OCI-LY7 (cell line): ENCODE measurements around the gene EYA3. TPM values are rescaled to one million over a fixed set of nuclear protein-coding genes. Genes with fewer than 3 reads are reported as not detected.

ENCODE experiments used
- BruUV-seq: library from RNA; stranded (reverse); fragments of 400-500 nt; replicated peaks from 2 replicates; lab custom pipeline; 2021; lab: Mats Ljungman, UMichigan
- CTCF ChIA-PET: fragments of 300-600 bp; sonication (Branson Sonifier 250); formaldehyde crosslinking; loops from one replicate; lab custom pipeline; 2022; ENCODE audit warnings: antibody characterized with exemption; ENCODE audit not compliant: unreplicated experiment; lab: Charles Lee
- POLR2A ChIA-PET: fragments of 300-600 bp; sonication (Branson Sonifier 250); formaldehyde crosslinking; loops from one replicate; lab custom pipeline; 2022; ENCODE audit warnings: antibody characterized with exemption; lab: Charles Lee
- DNase-seq: peaks from one replicate; pipeline ENCODE4 v3.0.0-alpha.2; 2015; ENCODE audit warnings: low spot score
- H2AFZ ChIP-seq: fragments of 200-600 bp; sonication (generic), shearing (Covaris generic); 2 replicates; pipeline ENCODE4 v1.6.1; 2014; ENCODE audit warnings: mild to moderate bottlenecking, antibody characterized with exemption, low read length, moderate library complexity
- H3K27ac ChIP-seq: fragments of 200-600 bp; sonication (generic); 2 replicates; pipeline ENCODE4 v1.5.1; 2014; ENCODE audit warnings: mixed run types, low read depth, mild to moderate bottlenecking, moderate library complexity, low read length, inconsistent platforms; ENCODE audit not compliant: poor library complexity, severe bottlenecking
- H3K36me3 ChIP-seq: fragments of 200-600 bp; sonication (generic); 2 replicates; pipeline ENCODE4 v1.6.1; 2014; ENCODE audit warnings: mild to moderate bottlenecking, antibody characterized with exemption, low read length, moderate library complexity, mixed read lengths; ENCODE audit not compliant: insufficient read depth
- H3K4me1 ChIP-seq: fragments of 200-600 bp; sonication (generic); 2 replicates; pipeline ENCODE4 v1.5.1; 2014; ENCODE audit warnings: mild to moderate bottlenecking, low read length; ENCODE audit not compliant: insufficient read depth, poor library complexity, severe bottlenecking
- H3K4me2 ChIP-seq: fragments of 200-600 bp; sonication (generic); 2 replicates; pipeline ENCODE4 v1.6.1; 2014; ENCODE audit warnings: mild to moderate bottlenecking, low read length
- H3K4me3 ChIP-seq: fragments of 200-600 bp; sonication (generic); 2 replicates; pipeline ENCODE4 v1.5.1; 2014; ENCODE audit warnings: mild to moderate bottlenecking, low read depth, low read length; ENCODE audit not compliant: poor library complexity, severe bottlenecking
- H3K79me2 ChIP-seq: fragments of 200-600 bp; sonication (generic); 2 replicates; pipeline ENCODE4 v1.6.1; 2016; ENCODE audit warnings: low read depth, mild to moderate bottlenecking, low read length, moderate library complexity, mixed read lengths; ENCODE audit not compliant: insufficient read depth
- H3K9me2 ChIP-seq: fragments of 200-600 bp; sonication (generic); 2 replicates; pipeline ENCODE4 v1.6.1; 2016; ENCODE audit warnings: mild to moderate bottlenecking, low read length, mixed read lengths; ENCODE audit not compliant: insufficient read depth
- H3K9me3 ChIP-seq: fragments of 200-600 bp; sonication (generic); 2 replicates; pipeline ENCODE4 v1.6.1; 2014; ENCODE audit warnings: mild to moderate bottlenecking, mixed run types, low read length, mixed read lengths
- H4K20me1 ChIP-seq: fragments of 200-600 bp; sonication (generic); 2 replicates; pipeline ENCODE4 v1.6.1; 2014; ENCODE audit warnings: mild to moderate bottlenecking, antibody characterized with exemption, low read length, moderate library complexity, mixed read lengths; ENCODE audit not compliant: insufficient read depth
- EZH2phosphoT487 ChIP-seq: fragments of 200-600 bp; sonication (generic); IDR thresholded peaks from 2 replicates; pipeline ENCODE4 v1.6.1; 2018; ENCODE audit warnings: low read depth, borderline replicate concordance, mild to moderate bottlenecking, mixed run types, antibody characterized with exemption, low read length, moderate library complexity, mixed read lengths
- intact Hi-C: fragments of 100-400 bp; cut with micrococcal nuclease; formaldehyde crosslinking; loops from one replicate; pipeline ENCODE4 v1.10.0; 2022; ENCODE audit not compliant: unreplicated experiment
- total RNA-seq, 2 experiments: library from RNA; depleted of rRNA in 1 of 2; stranded (reverse); fragments of >200 nt in 1 of 2; shearing (Covaris generic) in 1 of 2; gene quantifications; 2 replicates each; pipeline ENCODE4 v1.2.3, GENCODE V29; 2014 to 2022
- TF ChIP-seq, protein P1 (sequence below): fragments of 200-600 bp; sonication (generic); conservative IDR thresholded peaks from 2 replicates; pipeline ENCODE4 v1.5.1; 2014; ENCODE audit warnings: mild to moderate bottlenecking, antibody characterized with exemption, low read length, moderate library complexity, mixed read lengths

The EYA3 gene
- total RNA-seq, 2 experiments from 2014 or later, result 29.0 to 114 TPM

DNA sequence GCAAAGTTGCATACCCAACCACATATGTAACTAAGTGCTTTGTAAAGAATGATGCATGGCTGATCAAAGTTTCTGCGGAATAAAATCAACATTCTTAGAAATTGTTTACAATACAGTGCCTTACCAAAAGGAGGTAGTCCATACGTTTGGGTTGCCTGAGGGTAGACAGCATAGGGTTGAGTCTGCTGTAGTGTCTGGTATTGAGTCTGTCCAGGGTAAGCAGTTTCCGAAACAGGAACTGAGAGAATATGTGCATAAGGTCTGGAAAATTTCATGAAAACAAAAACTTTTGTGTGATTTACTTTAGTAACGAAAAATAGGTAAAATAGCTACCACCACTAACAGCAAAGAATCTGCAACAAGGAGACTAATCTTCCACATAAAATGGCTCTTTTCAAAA, 53.0 kb downstream of the EYA3 start:
- intact Hi-C loops, result no loop called here
- no peak overlapping the region for H3K4me3 ChIP-seq
- TF ChIP-seq EZH2phosphoT487, result no peak
- TF ChIP-seq, protein P1, sequence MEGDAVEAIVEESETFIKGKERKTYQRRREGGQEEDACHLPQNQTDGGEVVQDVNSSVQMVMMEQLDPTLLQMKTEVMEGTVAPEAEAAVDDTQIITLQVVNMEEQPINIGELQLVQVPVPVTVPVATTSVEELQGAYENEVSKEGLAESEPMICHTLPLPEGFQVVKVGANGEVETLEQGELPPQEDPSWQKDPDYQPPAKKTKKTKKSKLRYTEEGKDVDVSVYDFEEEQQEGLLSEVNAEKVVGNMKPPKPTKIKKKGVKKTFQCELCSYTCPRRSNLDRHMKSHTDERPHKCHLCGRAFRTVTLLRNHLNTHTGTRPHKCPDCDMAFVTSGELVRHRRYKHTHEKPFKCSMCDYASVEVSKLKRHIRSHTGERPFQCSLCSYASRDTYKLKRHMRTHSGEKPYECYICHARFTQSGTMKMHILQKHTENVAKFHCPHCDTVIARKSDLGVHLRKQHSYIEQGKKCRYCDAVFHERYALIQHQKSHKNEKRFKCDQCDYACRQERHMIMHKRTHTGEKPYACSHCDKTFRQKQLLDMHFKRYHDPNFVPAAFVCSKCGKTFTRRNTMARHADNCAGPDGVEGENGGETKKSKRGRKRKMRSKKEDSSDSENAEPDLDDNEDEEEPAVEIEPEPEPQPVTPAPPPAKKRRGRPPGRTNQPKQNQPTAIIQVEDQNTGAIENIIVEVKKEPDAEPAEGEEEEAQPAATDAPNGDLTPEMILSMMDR, result no peak
- H3K27ac ChIP-seq, result peak overlapping the region; percentile 25
- H3K4me2 ChIP-seq, result peak overlapping the region; percentile 13; the same call in 1 of the 2 replicates
- ChIA-PET CTCF (no interaction called here), POLR2A (no interaction called here)
- no peaks in the 10 kb centered on the region for H3K9me2 ChIP-seq
- no peaks in the 10 kb centered on the region for H3K9me3 ChIP-seq
- no TSS peak for BruUV-seq
- peaks cover 88% of the 10 kb centered on the region for H3K36me3 ChIP-seq
- peaks cover 16% of the 10 kb centered on the region; the same call in 1 of the 2 replicates for H3K79me2 ChIP-seq
- DNase-seq, result peak; percentile 56
- peaks cover 27% of the 10 kb centered on the region for H3K4me1 ChIP-seq
- H4K20me1 ChIP-seq, result no peaks in the 10 kb centered on the region
- H2AFZ ChIP-seq, result no peak overlapping the region

DNA sequence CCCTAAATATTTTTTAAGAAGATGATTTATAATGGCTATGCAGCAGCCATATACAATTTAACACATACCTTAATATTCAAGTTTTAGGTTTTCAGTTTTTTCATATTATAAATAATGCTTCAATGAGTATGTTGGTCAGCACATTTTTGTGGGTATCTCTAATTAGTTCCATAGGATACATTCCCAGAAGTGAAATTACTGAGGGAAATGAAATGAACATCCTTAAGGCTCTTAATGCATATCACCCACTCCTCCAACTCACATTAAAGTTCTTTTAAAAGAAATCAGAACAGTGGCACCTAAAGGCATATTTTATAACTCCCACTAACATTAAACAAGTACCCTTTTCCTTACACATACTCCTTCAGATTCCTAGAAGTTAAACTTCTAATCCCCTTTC, 56.1 kb downstream of the EYA3 start:
- CTCF ChIA-PET, result no interaction called here
- POLR2A ChIA-PET, result no interaction called here

GRCh38 chr1:28031173-28031572, 57.2 kb downstream of the EYA3 start:
- peaks cover 16% of the 10 kb centered on the region; the same call in 1 of the 2 replicates for H3K79me2 ChIP-seq
- H3K27ac ChIP-seq, result no peak overlapping the region
- no TSS peak for BruUV-seq
- intact Hi-C loops, result no loop called here
- ChIA-PET CTCF (no interaction called here), POLR2A (no interaction called here)
- peaks cover 76% of the 10 kb centered on the region for H3K36me3 ChIP-seq
- H3K4me3 ChIP-seq, result no peak overlapping the region
- no peaks in the 10 kb centered on the region for H3K9me3 ChIP-seq
- TF ChIP-seq EZH2phosphoT487, result no peak
- TF ChIP-seq, protein P1, result no peak
- H2AFZ ChIP-seq, result no peak overlapping the region
- peaks cover 15% of the 10 kb centered on the region for H3K4me1 ChIP-seq
- H3K9me2 ChIP-seq, result no peaks in the 10 kb centered on the region
- DNase-seq, result no peak
- no peaks in the 10 kb centered on the region for H4K20me1 ChIP-seq
- no peak overlapping the region for H3K4me2 ChIP-seq

More for the DNA sequence above, 56.1 kb downstream of the EYA3 start:
- H3K9me2 ChIP-seq, result no peaks in the 10 kb centered on the region
- H3K36me3 ChIP-seq, result peaks cover 78% of the 10 kb centered on the region
- H3K79me2 ChIP-seq, result peaks cover 16% of the 10 kb centered on the region; the same call in 1 of the 2 replicates
- H3K4me1 ChIP-seq, result peaks cover 26% of the 10 kb centered on the region
- intact Hi-C loops, result no loop called here
- no TSS peak for BruUV-seq
- no peaks in the 10 kb centered on the region for H4K20me1 ChIP-seq
- TF ChIP-seq, protein P1, result no peak
- TF ChIP-seq EZH2phosphoT487, result no peak
- no peaks in the 10 kb centered on the region for H3K9me3 ChIP-seq
- H2AFZ ChIP-seq, result no peak overlapping the region
- DNase-seq, result no peak
- H3K4me2 ChIP-seq, result no peak overlapping the region
- no peak overlapping the region for H3K4me3 ChIP-seq
- no peak overlapping the region for H3K27ac ChIP-seq
